Endothelial cell of umbilical vein (primary cell): Measurements from ENCODE around the gene DAB2IP. TPM values are rescaled to one million over a fixed set of nuclear protein-coding genes. Genes with fewer than 3 reads are reported as not detected.

Experiments used
- BruUV-seq: library from RNA; stranded (reverse); fragments of 400-500 nt; replicated peaks from 2 replicates; lab custom pipeline; 2021; lab: Mats Ljungman, UMichigan
- CTCF ChIA-PET: fragments of 300-600, 350-600 bp; sonication (Branson Sonifier 250); formaldehyde crosslinking; loops from one replicate; lab custom pipeline; 2021; ENCODE audit warnings: antibody characterized with exemption, inconsistent platforms; lab: Charles Lee
- POLR2A ChIA-PET: fragments of 300-600, 350-600 bp; sonication (Branson Sonifier 250); formaldehyde crosslinking; loops from one replicate; lab custom pipeline; 2021; ENCODE audit warnings: antibody characterized with exemption, inconsistent platforms; lab: Charles Lee
- DNase-seq: peaks from one replicate; pipeline ENCODE4 v3.0.0-alpha.2; 2011; ENCODE audit warnings: low read depth, low spot score
- FAIRE-seq: peaks from 2 replicates; lab custom pipeline; 2011; peaks lifted over from hg19 to GRCh38; lab: Jason Lieb, UNC
- H2AFZ ChIP-seq: 2 replicates; pipeline ENCODE4 v1.6.0; 2012; ENCODE audit warnings: low read depth, low read length, control low read depth, inconsistent platforms
- H3K27ac ChIP-seq: 2 replicates; pipeline ENCODE4 v1.5.1; 2011; ENCODE audit warnings: low read depth, mild to moderate bottlenecking, control low read depth, low read length, moderate library complexity; ENCODE audit not compliant: insufficient read depth
- H3K27me3 ChIP-seq, 2 experiments: 2 replicates each; pipeline versions ENCODE4 v1.6.0 to v1.6.1; 2011; ENCODE audit warnings: low read length in 2 of 2, mixed read lengths in 1 of 2; ENCODE audit not compliant: control insufficient read depth in 2 of 2, insufficient read depth in 2 of 2
- H3K36me3 ChIP-seq, 2 experiments: 2 replicates in 1 of 2; 3 replicates in 1 of 2; pipeline ENCODE4 v1.5.1; 2011; ENCODE audit warnings: low read length in 2 of 2, mild to moderate bottlenecking in 1 of 2, moderate library complexity in 1 of 2; ENCODE audit not compliant: control insufficient read depth in 2 of 2, insufficient read depth in 2 of 2; ENCODE audit errors: extremely low read depth in 1 of 2
- H3K4me1 ChIP-seq: 3 replicates; pipeline ENCODE4 v1.5.1; 2011; ENCODE audit warnings: mild to moderate bottlenecking, low read length; ENCODE audit not compliant: control insufficient read depth, insufficient read depth; ENCODE audit errors: extremely low read depth
- H3K4me2 ChIP-seq: 2 replicates; pipeline ENCODE4 v1.6.1; 2011; ENCODE audit warnings: low read length, control low read depth, mixed read lengths; ENCODE audit not compliant: insufficient read depth
- H3K4me3 ChIP-seq, 3 experiments: fragments of 200-600 bp in 1 of 3; sonication (generic), shearing (Covaris generic) in 1 of 3; replicated peaks in 1 of 3; 2 replicates each; pipeline ENCODE4 v1.5.1; 2011 to 2016; ENCODE audit warnings: control low read depth in 3 of 3, low read length in 3 of 3, mild to moderate bottlenecking in 2 of 3, inconsistent platforms in 1 of 3, low read depth in 1 of 3, moderate library complexity in 1 of 3; ENCODE audit not compliant: insufficient read depth in 1 of 3
- H3K79me2 ChIP-seq: 2 replicates; pipeline ENCODE4 v1.6.0; 2012; ENCODE audit warnings: low read length, inconsistent platforms; ENCODE audit not compliant: control insufficient read depth, insufficient read depth
- H3K9ac ChIP-seq: replicated peaks from 2 replicates; pipeline ENCODE3; 2011; ENCODE audit warnings: low read length, control low read depth; ENCODE audit not compliant: insufficient read depth; ENCODE audit errors: extremely low read depth
- H3K9me1 ChIP-seq: replicated peaks from 3 replicates; pipeline ENCODE4 v1.6.0; 2011; ENCODE audit warnings: mild to moderate bottlenecking, low read length; ENCODE audit not compliant: control insufficient read depth, insufficient read depth; ENCODE audit errors: extremely low read depth
- H3K9me3 ChIP-seq: replicated peaks from 2 replicates; pipeline ENCODE4 v1.5.1; 2012; ENCODE audit warnings: low read length, inconsistent platforms; ENCODE audit not compliant: control insufficient read depth, insufficient read depth
- H4K20me1 ChIP-seq: replicated peaks from 2 replicates; pipeline ENCODE3; 2011; ENCODE audit warnings: mild to moderate bottlenecking, low read length; ENCODE audit not compliant: control insufficient read depth, insufficient read depth; ENCODE audit errors: extremely low read depth
- EZH2 ChIP-seq: IDR thresholded peaks from 2 replicates; pipeline ENCODE4 v1.6.1; 2012; ENCODE audit warnings: borderline replicate concordance, low read depth, mild to moderate bottlenecking, moderate library complexity, low read length, inconsistent platforms; ENCODE audit not compliant: severe bottlenecking
- FOS ChIP-seq: IDR thresholded peaks from 2 replicates; pipeline ENCODE4 v1.6.1; 2011; ENCODE audit warnings: mild to moderate bottlenecking, low read length, moderate library complexity, borderline replicate concordance; ENCODE audit not compliant: insufficient read depth
- GATA2 ChIP-seq: IDR thresholded peaks from 2 replicates; pipeline ENCODE4 v1.7.0; 2011; ENCODE audit warnings: low read depth, mild to moderate bottlenecking, moderate library complexity, mixed read lengths, low read length; ENCODE audit not compliant: insufficient read length, insufficient read depth
- JUN ChIP-seq: IDR thresholded peaks from 2 replicates; pipeline ENCODE4 v1.6.1; 2011; ENCODE audit warnings: borderline replicate concordance, low read depth; ENCODE audit not compliant: insufficient read length, insufficient read depth
- MYC ChIP-seq: IDR thresholded peaks from one replicate; pipeline ENCODE4 v1.6.1; 2011; ENCODE audit warnings: mild to moderate bottlenecking, low read depth, low read length
- POLR2A ChIP-seq: IDR thresholded peaks from 2 replicates; pipeline ENCODE4 v1.6.1; 2012; ENCODE audit warnings: low read depth, mild to moderate bottlenecking, control low read depth, low read length
- POLR2AphosphoS5 ChIP-seq: IDR thresholded peaks from 2 replicates; pipeline ENCODE4 v1.6.1; 2012; ENCODE audit warnings: low read depth, mild to moderate bottlenecking, control low read depth, low read length, moderate library complexity; ENCODE audit not compliant: insufficient read depth
- dilution Hi-C: fragments of 300-500 bp; cut with MboI; formaldehyde crosslinking; loops from one replicate; pipeline ENCODE4 v1.15.0; 2019; ENCODE audit warnings: low sequenced_read_pairs; ENCODE audit not compliant: extremely low pct_ligation_motif_present
- intact Hi-C: fragments of 100-400 bp; cut with micrococcal nuclease; formaldehyde crosslinking; loops from one replicate; pipeline ENCODE4 v1.10.0; 2022
- polyA plus RNA-seq, 4 experiments: library from polyadenylated mRNA; depleted of rRNA in 3 of 4; stranded (reverse) in 3 of 4; unstranded in 1 of 4; fragments of >200 nt; gene quantifications; 2 replicates each; pipeline versions ENCODE4 v1.2.1 to v1.2.3, GENCODE V29; 2011 to 2012; ENCODE audit warnings: missing spikeins in 1 of 4
- total RNA-seq: library from RNA; stranded (reverse); gene quantifications from 2 replicates; pipeline ENCODE4 v1.2.3, GENCODE V29; 2021
- TF ChIP-seq, protein P1 (sequence below), 2 donors: IDR thresholded peaks; 1 replicate in 1 of 2; 2 replicates in 1 of 2; pipeline ENCODE4 v1.5.1; 2011; ENCODE audit warnings: low read length in 2 of 2, mild to moderate bottlenecking in 2 of 2, moderate library complexity in 2 of 2, control low read depth in 1 of 2, inconsistent platforms in 1 of 2, low read depth in 1 of 2; ENCODE audit not compliant: insufficient read depth in 1 of 2; ENCODE audit errors: extremely low read depth in 1 of 2
- TF ChIP-seq, protein P2 (sequence below): IDR thresholded peaks from 2 replicates; pipeline ENCODE4 v1.6.1; 2011; ENCODE audit not compliant: insufficient read depth, insufficient read length

DAB2IP gene
- total and polyA plus RNA-seq, 2 donors (not counting 3 experiments of a cell fraction or from before 2014, with no cell fraction given), result 29.2 to 53.6 TPM

DNA sequence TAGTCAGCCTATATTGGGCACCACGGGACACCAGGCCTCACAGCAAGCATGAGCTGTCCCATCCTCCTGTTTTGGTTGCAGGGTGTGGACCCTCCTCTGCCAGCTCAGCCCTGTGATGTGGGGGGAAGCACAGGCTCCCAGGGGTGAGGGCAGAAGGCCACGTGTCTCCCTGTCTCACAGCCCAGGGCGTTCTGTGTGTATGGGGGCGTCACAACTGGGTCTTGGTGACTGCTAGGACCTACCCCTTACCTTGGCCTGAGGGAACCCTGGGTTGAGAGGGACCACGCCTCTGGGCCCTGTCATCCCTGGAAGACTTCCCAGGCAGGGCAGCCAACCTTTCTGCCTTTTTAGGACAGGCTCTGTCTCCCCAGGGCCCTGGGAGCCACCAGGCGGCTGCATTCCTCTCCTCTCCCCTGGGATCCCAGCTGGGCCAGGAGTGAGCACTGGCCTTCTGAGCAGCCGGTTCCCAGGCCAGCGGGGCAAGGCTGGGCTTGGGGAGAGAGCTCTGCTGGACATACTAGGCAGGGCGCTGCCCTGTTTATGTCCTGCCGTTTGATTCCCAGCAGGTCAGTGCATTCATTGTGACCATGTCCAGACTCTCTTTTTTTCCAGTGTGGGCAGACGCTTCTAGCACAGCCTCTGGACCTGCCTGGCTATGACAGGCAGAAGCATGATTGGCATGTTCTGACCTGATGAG is 97.4 kb downstream of the DAB2IP start:
- peaks cover 11% of the 10 kb centered on the region for H3K79me2 ChIP-seq
- ChIA-PET POLR2A (no interaction called here), CTCF (no interaction called here)
- FAIRE-seq (no peak), DNase-seq (no peak)
- no peak overlapping the region for H3K4me2 ChIP-seq
- peaks cover 14% of the 10 kb centered on the region for H3K4me1 ChIP-seq
- no peaks in the 10 kb centered on the region for H3K9me1 ChIP-seq
- dilution Hi-C loops (no loop called here), intact Hi-C loops (no loop called here)
- no peak overlapping the region for H2AFZ ChIP-seq
- no peak overlapping the region for H3K9ac ChIP-seq
- no peak overlapping the region for H3K27ac ChIP-seq
- BruUV-seq, result no TSS peak
- no peaks in the 10 kb centered on the region for H4K20me1 ChIP-seq
- no peak overlapping the region for H3K4me3 ChIP-seq
- no peaks in the 10 kb centered on the region for H3K27me3 ChIP-seq
- no peaks in the 10 kb centered on the region for H3K9me3 ChIP-seq
- H3K36me3 ChIP-seq, result peaks cover 0 to 2% of the 10 kb centered on the region in 2 experiments
- TF ChIP-seq EZH2, result no peak

DNA sequence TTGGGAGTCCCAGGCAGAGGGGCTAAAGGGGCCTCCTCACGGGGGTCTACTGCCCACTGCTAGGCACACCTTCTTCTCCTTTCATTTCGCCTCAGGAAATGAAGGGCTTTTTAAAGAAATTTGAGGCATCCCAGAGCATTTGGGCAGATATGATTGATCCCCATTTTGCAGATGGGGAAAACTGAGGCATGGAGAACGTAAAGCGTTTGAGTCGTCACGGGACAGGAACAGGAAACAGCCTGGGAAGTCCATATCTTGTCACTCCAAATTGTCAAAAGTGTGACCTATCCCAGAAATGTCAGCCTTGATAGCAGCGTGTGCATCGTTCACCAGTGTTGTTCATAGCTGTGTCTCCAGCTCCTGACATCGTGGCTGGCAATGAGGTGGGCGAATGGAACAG is 98.2 kb downstream of the DAB2IP start:
- intact Hi-C loops, result no loop called here
- no peak for TF ChIP-seq POLR2A
- TF ChIP-seq, protein P1, sequence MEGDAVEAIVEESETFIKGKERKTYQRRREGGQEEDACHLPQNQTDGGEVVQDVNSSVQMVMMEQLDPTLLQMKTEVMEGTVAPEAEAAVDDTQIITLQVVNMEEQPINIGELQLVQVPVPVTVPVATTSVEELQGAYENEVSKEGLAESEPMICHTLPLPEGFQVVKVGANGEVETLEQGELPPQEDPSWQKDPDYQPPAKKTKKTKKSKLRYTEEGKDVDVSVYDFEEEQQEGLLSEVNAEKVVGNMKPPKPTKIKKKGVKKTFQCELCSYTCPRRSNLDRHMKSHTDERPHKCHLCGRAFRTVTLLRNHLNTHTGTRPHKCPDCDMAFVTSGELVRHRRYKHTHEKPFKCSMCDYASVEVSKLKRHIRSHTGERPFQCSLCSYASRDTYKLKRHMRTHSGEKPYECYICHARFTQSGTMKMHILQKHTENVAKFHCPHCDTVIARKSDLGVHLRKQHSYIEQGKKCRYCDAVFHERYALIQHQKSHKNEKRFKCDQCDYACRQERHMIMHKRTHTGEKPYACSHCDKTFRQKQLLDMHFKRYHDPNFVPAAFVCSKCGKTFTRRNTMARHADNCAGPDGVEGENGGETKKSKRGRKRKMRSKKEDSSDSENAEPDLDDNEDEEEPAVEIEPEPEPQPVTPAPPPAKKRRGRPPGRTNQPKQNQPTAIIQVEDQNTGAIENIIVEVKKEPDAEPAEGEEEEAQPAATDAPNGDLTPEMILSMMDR (IDR thresholded peaks at IDR 0.05; ENCODE audit: extremely low read depth in 1 of 2, insufficient read depth in 1 of 2, low read depth in 1 of 2, low read length in 2 of 2), result no peak
- TF ChIP-seq FOS, result no peak
- TF ChIP-seq JUN, result no peak
- no peak for TF ChIP-seq POLR2AphosphoS5
- no peak for TF ChIP-seq EZH2
- no peak for TF ChIP-seq GATA2
- no peak for TF ChIP-seq MYC
- TF ChIP-seq, protein P2, sequence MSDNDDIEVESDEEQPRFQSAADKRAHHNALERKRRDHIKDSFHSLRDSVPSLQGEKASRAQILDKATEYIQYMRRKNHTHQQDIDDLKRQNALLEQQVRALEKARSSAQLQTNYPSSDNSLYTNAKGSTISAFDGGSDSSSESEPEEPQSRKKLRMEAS, result no peak

More for the DNA sequence above, 98.2 kb downstream of the DAB2IP start:
- FAIRE-seq, result no peak
- Histone ChIP-seq H4K20me1 (no peaks in the 10 kb centered on the region), H3K9ac (no peak overlapping the region), H3K4me1 (peaks cover 14% of the 10 kb centered on the region), H3K9me1 (no peaks in the 10 kb centered on the region), H3K36me3 (peaks cover 0 to 2% of the 10 kb centered on the region in 2 experiments), H3K27ac (no peak overlapping the region), H3K4me3 (no peak overlapping the region), H3K79me2 (peaks cover 7% of the 10 kb centered on the region), H3K27me3 (no peaks in the 10 kb centered on the region), H3K4me2 (no peak overlapping the region), H2AFZ (no peak overlapping the region), H3K9me3 (no peaks in the 10 kb centered on the region)
- POLR2A ChIA-PET, result no interaction called here
- BruUV-seq, result no TSS peak
- DNase-seq, result no peak
- dilution Hi-C loops, result no loop called here
- CTCF ChIA-PET, result no interaction called here
